Type B pancreatic cell (in vitro differentiated cells): Measurements from ENCODE around the gene SLC25A26. TPM values are rescaled to one million over a fixed set of nuclear protein-coding genes. Genes with fewer than 3 reads are reported as not detected.

Experiments
- DNase-seq: peaks from one replicate; pipeline ENCODE4 v3.0.0; 2021; ENCODE audit warnings: mixed read lengths; ENCODE audit not compliant: unreplicated experiment; ENCODE audit errors: extremely low spot score
- H3K27ac Mint-ChIP-seq: 2 replicates; pipeline ENCODE4 v1.8.0; 2021; ENCODE audit warnings: mild to moderate bottlenecking, mixed read lengths
- H3K27me3 Mint-ChIP-seq: 2 replicates; pipeline ENCODE4 v1.8.0; 2021; ENCODE audit warnings: mixed read lengths
- H3K36me3 Mint-ChIP-seq: 2 replicates; pipeline ENCODE4 v1.8.0; 2021; ENCODE audit warnings: mixed read lengths
- H3K4me1 Mint-ChIP-seq: one replicate; pipeline ENCODE4 v1.8.0; 2021; ENCODE audit warnings: mixed read lengths; ENCODE audit not compliant: unreplicated experiment
- H3K4me3 Mint-ChIP-seq: 2 replicates; pipeline ENCODE4 v1.8.0; 2021; ENCODE audit warnings: mild to moderate bottlenecking, mixed read lengths
- H3K9me3 Mint-ChIP-seq: 2 replicates; pipeline ENCODE4 v1.8.0; 2021; ENCODE audit warnings: mixed read lengths
- CTCF ChIP-seq: fragments of 200-600 bp; sonication (generic); conservative IDR thresholded peaks from 2 replicates; pipeline ENCODE4 v1.5.0; 2021; ENCODE audit warnings: antibody characterized with exemption, mild to moderate bottlenecking
- total RNA-seq: library from RNA; stranded (reverse); gene quantifications from 2 replicates; pipeline ENCODE4 v1.2.1, GENCODE V29; 2021; ENCODE audit warnings: low replicate concordance

The SLC25A26 gene
- total RNA-seq, 1 donor from 2014 or later = 13.4 TPM

GRCh38 chr3:66237552-66237951 lies 16.8 kb downstream of the SLC25A26 start:
- H3K4me1 Mint-ChIP-seq = no peaks in the 10 kb centered on the region
- no peaks in the 10 kb centered on the region for H3K27me3 Mint-ChIP-seq
- no peak for TF ChIP-seq CTCF
- H3K9me3 Mint-ChIP-seq = no peaks in the 10 kb centered on the region
- no peak for DNase-seq
- peaks cover 23% of the 10 kb centered on the region for H3K36me3 Mint-ChIP-seq
- H3K4me3 Mint-ChIP-seq = no peak overlapping the region
- H3K27ac Mint-ChIP-seq = no peak overlapping the region

GRCh38 chr3:66239513-66240123 lies 18.8 kb downstream of the SLC25A26 start:
- Mint-ChIP-seq H3K27me3 (no peaks in the 10 kb centered on the region), H3K4me1 (no peaks in the 10 kb centered on the region), H3K36me3 (peaks cover 32% of the 10 kb centered on the region), H3K9me3 (no peaks in the 10 kb centered on the region), H3K4me3 (no peak overlapping the region), H3K27ac (no peak overlapping the region)
- DNase-seq = no peak
- no peak for TF ChIP-seq CTCF

GRCh38 chr3:66241466-66241865 lies 20.7 kb downstream of the SLC25A26 start:
- no peak for DNase-seq
- Mint-ChIP-seq H3K27me3 (no peaks in the 10 kb centered on the region), H3K9me3 (no peaks in the 10 kb centered on the region), H3K4me1 (no peaks in the 10 kb centered on the region), H3K27ac (no peak overlapping the region), H3K36me3 (peaks cover 41% of the 10 kb centered on the region), H3K4me3 (no peak overlapping the region)
- no peak for TF ChIP-seq CTCF

- Mint-ChIP-seq H3K9me3 (no peaks in the 10 kb centered on the region), H3K27ac (no peak overlapping the region), H3K27me3 (no peaks in the 10 kb centered on the region), H3K36me3 (peaks cover 35% of the 10 kb centered on the region), H3K4me3 (no peak overlapping the region), H3K4me1 (no peaks in the 10 kb centered on the region)
- DNase-seq = no peak
- no peak for TF ChIP-seq CTCF
These were observed 22.1 kb downstream of the SLC25A26 start for GRCh38 chr3:66242788-66243464.

GRCh38 chr3:66248641-66249040 lies 27.8 kb downstream of the SLC25A26 start:
- no peaks in the 10 kb centered on the region for H3K27me3 Mint-ChIP-seq
- H3K4me3 Mint-ChIP-seq = no peak overlapping the region
- no peaks in the 10 kb centered on the region for H3K9me3 Mint-ChIP-seq
- TF ChIP-seq CTCF = no peak
- H3K36me3 Mint-ChIP-seq = peaks cover 19% of the 10 kb centered on the region
- no peaks in the 10 kb centered on the region for H3K4me1 Mint-ChIP-seq
- H3K27ac Mint-ChIP-seq = no peak overlapping the region
- DNase-seq = no peak
